Stomach smooth muscle (tissue), 2 donors: ENCODE data around the gene PYGB.
"Not testable (repeated sequence)": the region's sequence is repeated elsewhere in the genome, so short reads cannot be mapped to it uniquely, and the experiment has no call there.

Source experiments
- H3K27ac ChIP-seq: one replicate; pipeline ENCODE4 v1.7.0; 2013; ENCODE audit warnings: mild to moderate bottlenecking, low read length, inconsistent platforms
- H3K27me3 ChIP-seq, 2 donors: one replicate each; pipeline ENCODE4 v1.7.0; 2013; ENCODE audit warnings: low read length in 2 of 2; ENCODE audit not compliant: insufficient read depth in 2 of 2, control insufficient read depth in 1 of 2
- H3K36me3 ChIP-seq, 2 donors: one replicate each; pipeline ENCODE4 v1.7.0; 2013; ENCODE audit warnings: low read length in 2 of 2; ENCODE audit not compliant: control insufficient read depth in 2 of 2, insufficient read depth in 2 of 2
- H3K4me1 ChIP-seq: one replicate; pipeline ENCODE4 v1.7.0; 2013; ENCODE audit warnings: low read length; ENCODE audit not compliant: control insufficient read depth, insufficient read depth
- H3K4me3 ChIP-seq, 2 donors: one replicate each; pipeline ENCODE4 v1.7.0; 2013; ENCODE audit warnings: low read length in 2 of 2
- H3K9ac ChIP-seq, 2 donors: one replicate each; pipeline ENCODE4 v1.7.0; 2013; ENCODE audit warnings: low read length in 2 of 2, mild to moderate bottlenecking in 1 of 2
- H3K9me3 ChIP-seq, 2 donors: one replicate each; pipeline ENCODE4 v1.7.0; 2013; ENCODE audit warnings: low read length in 2 of 2; ENCODE audit not compliant: control insufficient read depth in 2 of 2
- donor health status: healthy.
- donor health status: Pancreatic carcinoma.

The PYGB gene

DNA sequence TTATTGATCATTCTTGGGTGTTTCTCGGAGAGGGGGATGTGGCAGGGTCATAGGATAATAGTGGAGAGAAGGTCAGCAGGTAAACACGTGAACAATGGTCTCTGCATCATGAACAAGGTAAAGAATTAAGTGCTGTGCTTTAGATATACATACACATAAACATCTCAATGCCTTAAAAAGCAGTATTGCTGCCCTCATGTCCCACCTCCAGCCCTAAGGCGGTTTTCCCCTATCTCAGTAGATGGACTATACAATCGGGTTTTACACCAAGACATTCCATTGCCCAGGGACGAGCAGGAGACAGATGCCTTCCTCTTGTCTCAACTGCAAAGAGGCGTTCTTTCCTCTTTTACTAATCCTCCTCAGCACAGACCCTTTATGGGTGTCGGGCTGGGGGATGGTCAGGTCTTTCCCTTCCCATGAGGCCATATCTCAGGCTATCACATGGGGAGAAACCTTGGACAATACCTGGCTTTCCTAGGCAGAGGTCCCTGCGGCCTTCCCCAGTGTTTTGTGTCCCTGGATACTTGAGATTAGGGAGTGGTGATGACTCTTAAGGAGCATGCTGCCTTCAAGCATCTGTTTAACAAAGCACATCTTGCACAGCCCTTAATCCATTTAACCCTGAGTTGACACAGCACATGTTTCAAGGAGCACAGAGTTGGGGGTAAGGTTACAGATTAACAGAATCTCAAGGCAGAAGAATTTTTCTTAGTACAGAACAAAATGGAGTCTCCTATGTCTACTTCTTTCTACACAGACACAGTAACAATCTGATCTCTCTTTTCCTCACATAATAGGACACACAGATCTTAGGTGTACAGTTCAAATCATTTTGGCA lies 13.7 kb upstream of the PYGB start:
- not testable (repeated sequence) for H3K9ac ChIP-seq, H3K36me3 ChIP-seq, H3K4me3 ChIP-seq, H3K9me3 ChIP-seq, H3K27me3 ChIP-seq, H3K27ac ChIP-seq
- H3K4me1 ChIP-seq: peaks cover 26% of the 10 kb centered on the region

- no peaks in the 10 kb centered on the region for H3K36me3 ChIP-seq
- peaks cover 15% of the 10 kb centered on the region for H3K4me1 ChIP-seq
- H3K27me3 ChIP-seq: no peaks in the 10 kb centered on the region
- no peak overlapping the region for H3K9ac ChIP-seq
- no peak overlapping the region for H3K4me3 ChIP-seq
- no peak overlapping the region for H3K27ac ChIP-seq
- H3K9me3 ChIP-seq: no peaks in the 10 kb centered on the region
These were observed 11.2 kb upstream of the PYGB start for GRCh38 chr20:25236450-25237304.

DNA sequence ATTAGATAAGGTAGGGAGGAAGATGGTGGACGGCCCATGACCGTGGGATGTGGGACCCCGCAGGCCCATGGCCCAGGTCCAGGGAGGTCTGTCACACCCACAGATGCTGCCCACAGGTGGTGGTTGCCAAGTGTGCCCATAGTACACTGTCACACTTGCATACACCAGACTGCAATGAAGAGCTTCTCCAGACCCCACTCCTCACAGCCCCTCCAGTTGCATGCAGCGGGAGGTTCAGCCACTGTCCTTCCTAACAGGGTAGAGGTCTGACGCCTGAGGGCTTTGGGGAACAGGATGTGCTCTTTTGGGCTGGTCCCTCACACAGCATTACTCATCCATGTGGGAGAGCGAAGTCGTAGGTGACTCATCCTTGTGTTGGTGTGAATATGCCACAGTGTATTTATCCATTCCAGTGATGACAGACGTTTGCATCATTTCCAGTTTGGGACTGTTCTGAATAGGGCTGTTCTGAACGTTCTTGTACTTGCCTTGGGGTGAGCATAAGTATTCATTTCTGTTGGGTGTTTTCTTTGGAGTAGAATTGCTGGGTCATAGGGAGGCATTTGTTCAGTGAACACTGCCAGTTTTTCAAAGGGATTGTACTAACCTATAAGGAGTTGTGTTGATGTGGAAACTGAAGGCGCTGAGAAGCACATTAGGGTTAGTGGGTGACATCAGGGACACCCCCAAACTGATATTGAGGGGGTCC lies 10.1 kb upstream of the PYGB start:
- H3K27me3 ChIP-seq: no peaks in the 10 kb centered on the region
- H3K36me3 ChIP-seq: no peaks in the 10 kb centered on the region
- H3K9ac ChIP-seq: no peak overlapping the region
- no peaks in the 10 kb centered on the region for H3K9me3 ChIP-seq
- no peak overlapping the region for H3K27ac ChIP-seq
- peaks cover 15% of the 10 kb centered on the region for H3K4me1 ChIP-seq
- H3K4me3 ChIP-seq: no peak overlapping the region

- Histone ChIP-seq H3K4me3 (no peak overlapping the region), H3K27ac (no peak overlapping the region), H3K36me3 (no peaks in the 10 kb centered on the region), H3K27me3 (no peaks in the 10 kb centered on the region), H3K9ac (no peak overlapping the region), H3K9me3 (no peaks in the 10 kb centered on the region), H3K4me1 (peaks cover 12% of the 10 kb centered on the region)
These were observed 9.4 kb upstream of the PYGB start for GRCh38 chr20:25238319-25239037.

DNA sequence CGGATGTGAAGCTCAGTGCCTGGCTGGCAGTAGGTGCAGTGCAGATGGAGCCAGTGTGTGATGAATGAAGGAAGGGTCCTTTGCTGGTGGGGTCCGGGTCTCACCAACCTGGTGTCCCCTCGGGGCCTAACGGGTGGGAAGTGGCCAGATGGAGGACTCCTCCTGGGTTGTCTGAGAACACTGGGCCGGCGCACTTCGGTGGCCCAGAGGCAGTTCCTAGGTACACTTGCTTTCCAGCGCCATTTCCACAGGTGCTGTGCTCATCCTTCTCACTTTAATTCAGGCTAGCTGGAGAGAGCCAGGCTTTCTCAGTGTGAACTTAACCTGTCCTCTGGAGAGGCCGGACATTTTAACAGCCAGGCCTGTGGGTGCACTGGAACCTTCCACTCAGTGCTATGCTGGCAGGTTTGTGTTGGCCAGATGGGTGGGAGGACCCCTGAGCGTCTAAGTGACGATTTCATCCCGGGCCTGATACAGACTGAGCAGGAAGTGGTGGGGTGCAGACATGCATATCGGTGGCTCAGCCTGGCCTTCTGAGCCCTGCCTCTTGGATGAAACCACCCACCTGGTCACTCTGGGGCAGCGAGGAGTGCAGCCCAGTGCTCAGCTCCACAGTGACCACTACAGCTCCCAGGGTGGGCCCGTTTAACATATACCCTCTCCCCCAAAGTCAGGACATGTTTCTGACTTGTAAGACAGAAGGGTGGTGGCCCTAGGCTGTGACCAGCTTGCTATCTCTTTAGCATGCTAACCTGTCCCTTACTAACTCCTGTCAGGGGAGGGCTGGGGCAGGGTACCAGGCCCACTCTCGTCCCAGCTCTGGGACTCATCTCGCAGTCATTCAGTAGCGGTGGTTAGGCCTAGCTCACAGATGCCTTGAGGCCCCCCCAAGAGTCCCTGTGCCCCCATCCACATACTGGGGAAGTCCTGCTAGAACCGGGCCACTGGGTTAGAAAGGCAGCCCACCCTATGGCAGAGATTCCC lies 8.2 kb upstream of the PYGB start:
- H3K4me1 ChIP-seq: peaks cover 11% of the 10 kb centered on the region

DNA sequence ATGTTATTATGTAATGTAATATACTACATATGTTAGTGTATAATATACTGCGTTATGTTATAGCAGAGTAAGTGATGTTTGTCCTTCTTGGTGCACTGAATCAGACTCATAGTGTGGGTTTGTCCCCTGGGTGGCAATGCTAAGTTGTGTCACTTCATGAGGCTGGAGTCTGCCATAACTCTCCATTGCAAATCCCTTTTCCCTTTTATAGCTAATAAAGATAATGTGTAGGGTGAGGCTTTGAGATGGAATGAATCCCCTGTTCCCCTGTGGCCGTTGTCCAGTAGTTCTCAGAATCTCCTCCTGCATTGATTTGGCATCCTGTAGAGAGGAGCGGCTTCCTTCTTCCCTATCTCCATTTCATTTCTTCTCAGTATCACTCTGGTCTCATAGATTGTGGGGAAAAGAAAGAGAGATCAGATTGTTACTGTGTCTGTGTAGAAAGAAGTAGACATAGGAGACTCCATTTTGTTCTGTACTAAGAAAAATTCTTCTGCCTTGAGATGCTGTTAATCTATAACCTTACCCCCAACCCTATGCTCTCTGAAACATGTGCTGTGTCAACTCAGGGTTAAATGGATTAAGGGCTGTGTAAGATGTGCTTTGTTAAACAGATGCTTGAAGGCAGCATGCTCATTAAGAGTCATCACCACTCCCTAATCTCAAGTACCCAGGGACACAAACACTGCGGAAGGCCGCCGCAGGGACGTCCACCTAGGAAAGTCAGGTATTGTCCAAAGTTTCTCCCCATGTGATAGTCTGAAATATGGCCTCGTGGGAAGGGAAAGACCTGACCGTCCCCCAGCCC lies 6.8 kb upstream of the PYGB start:
- H3K9ac ChIP-seq, H3K4me3 ChIP-seq, H3K36me3 ChIP-seq, H3K27me3 ChIP-seq, H3K9me3 ChIP-seq, H3K27ac ChIP-seq: not testable (repeated sequence)
- peaks cover 11% of the 10 kb centered on the region for H3K4me1 ChIP-seq

More for the DNA sequence above, 8.2 kb upstream of the PYGB start:
- Histone ChIP-seq H3K27ac (no peak overlapping the region), H3K9me3 (no peaks in the 10 kb centered on the region), H3K9ac (no peak overlapping the region), H3K4me3 (no peak overlapping the region), H3K27me3 (no peaks in the 10 kb centered on the region), H3K36me3 (no peaks in the 10 kb centered on the region)

DNA sequence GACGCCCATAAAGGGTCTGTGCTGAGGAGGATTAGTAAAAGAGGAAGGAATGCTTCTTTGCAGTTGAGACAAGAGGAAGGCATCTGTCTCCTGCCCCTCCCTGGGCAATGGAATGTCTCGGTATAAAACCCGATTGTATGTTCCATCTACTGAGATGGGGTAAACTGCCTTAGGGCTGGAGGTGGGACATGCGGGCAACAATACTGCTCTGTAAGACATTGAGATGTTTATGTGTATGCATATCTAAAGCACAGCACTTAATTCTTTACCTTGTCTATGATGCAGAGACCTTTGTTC lies 6.3 kb upstream of the PYGB start:
- not testable (repeated sequence) for H3K27me3 ChIP-seq, H3K9ac ChIP-seq, H3K36me3 ChIP-seq, H3K9me3 ChIP-seq, H3K4me3 ChIP-seq, H3K27ac ChIP-seq
- H3K4me1 ChIP-seq: peaks cover 11% of the 10 kb centered on the region

- Histone ChIP-seq H3K9me3 (no peaks in the 10 kb centered on the region), H3K9ac (no peak overlapping the region), H3K4me1 (peaks cover 15% of the 10 kb centered on the region), H3K27ac (no peak overlapping the region), H3K4me3 (no peak overlapping the region), H3K27me3 (no peaks in the 10 kb centered on the region), H3K36me3 (no peaks in the 10 kb centered on the region)
These were observed 5.7 kb upstream of the PYGB start for GRCh38 chr20:25242231-25242630.

DNA sequence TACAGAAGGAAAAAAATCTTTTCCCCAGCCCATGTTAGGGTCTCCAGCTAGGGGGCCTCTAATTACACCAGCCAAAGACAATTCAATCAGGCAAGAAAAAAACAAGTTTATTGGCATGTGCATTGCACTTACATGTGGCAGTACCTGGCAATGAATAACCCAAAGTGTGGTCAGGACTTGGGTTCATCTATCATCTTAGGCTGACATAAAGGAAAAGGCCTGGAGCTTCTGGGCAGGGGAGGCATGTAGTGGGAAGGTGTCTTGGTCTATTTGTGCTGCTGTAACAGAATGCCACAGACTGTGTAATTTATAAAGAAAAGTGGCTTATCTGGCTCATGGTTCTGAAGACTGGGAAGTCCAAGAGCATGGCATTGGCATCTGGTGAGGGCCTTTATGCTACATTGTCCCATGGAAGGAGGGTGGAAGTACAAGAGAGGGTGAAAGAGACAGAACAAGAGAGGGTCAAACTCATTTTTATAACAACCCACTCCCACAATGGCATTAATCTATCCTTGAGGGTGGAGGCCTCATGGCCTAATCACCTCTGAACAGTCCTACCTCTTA lies 4.4 kb upstream of the PYGB start:
- Histone ChIP-seq H3K36me3 (no peaks in the 10 kb centered on the region), H3K27ac (no peak overlapping the region), H3K4me1 (peaks cover 11% of the 10 kb centered on the region), H3K27me3 (no peaks in the 10 kb centered on the region), H3K9me3 (no peaks in the 10 kb centered on the region), H3K4me3 (no peak overlapping the region), H3K9ac (no peak overlapping the region)
